Measurements from ENCODE around the gene GJA4. TPM values are rescaled to one million over a fixed set of nuclear protein-coding genes. Genes with fewer than 3 reads are reported as not detected.

Gene GJA4
- total and polyA plus RNA-seq, 4 donors = 6.4 to 28.9 (median 19.3) TPM

DNA sequence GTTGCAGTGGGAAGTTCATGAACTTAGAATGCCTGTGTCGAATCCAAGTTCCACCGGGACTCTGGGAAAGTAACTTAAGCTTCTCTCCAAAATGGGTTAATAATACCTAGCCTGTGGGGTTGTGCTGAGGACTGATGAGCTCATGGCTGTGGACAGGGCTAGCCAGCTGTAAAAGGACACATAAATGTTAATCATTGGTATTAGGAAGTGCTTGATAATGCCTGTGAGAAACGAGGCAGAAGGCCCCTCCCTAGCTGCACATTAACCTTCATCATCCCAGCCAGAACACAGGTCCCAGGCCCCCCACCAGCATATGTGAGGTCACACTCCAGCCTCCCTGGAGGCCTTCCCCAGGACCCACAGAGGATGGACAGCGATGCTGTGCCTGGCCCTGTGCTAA is 34.0 kb upstream of the GJA4 start:
- no peaks in the 10 kb centered on the region for H3K27me3 ChIP-seq (ENCODE audit: control insufficient read depth in 3 of 3, insufficient read depth in 3 of 3, low read length in 2 of 3)
- TF ChIP-seq, protein P1, sequence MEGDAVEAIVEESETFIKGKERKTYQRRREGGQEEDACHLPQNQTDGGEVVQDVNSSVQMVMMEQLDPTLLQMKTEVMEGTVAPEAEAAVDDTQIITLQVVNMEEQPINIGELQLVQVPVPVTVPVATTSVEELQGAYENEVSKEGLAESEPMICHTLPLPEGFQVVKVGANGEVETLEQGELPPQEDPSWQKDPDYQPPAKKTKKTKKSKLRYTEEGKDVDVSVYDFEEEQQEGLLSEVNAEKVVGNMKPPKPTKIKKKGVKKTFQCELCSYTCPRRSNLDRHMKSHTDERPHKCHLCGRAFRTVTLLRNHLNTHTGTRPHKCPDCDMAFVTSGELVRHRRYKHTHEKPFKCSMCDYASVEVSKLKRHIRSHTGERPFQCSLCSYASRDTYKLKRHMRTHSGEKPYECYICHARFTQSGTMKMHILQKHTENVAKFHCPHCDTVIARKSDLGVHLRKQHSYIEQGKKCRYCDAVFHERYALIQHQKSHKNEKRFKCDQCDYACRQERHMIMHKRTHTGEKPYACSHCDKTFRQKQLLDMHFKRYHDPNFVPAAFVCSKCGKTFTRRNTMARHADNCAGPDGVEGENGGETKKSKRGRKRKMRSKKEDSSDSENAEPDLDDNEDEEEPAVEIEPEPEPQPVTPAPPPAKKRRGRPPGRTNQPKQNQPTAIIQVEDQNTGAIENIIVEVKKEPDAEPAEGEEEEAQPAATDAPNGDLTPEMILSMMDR (IDR thresholded peaks at IDR 0.05; ENCODE audit: control extremely low read depth, extremely low read depth) = no peak
- H3K36me3 ChIP-seq (ENCODE audit: control insufficient read depth in 4 of 4, insufficient read depth in 4 of 4, low read length in 4 of 4) = no peaks in the 10 kb centered on the region
- no peak overlapping the region for H3K4me3 ChIP-seq
- DNase-seq = no peak
- no peaks in the 10 kb centered on the region for H3K4me1 ChIP-seq (ENCODE audit: control insufficient read depth in 5 of 5, insufficient read depth in 5 of 5, low read length in 5 of 5)
- no peak overlapping the region for H3K27ac ChIP-seq (ENCODE audit: low read depth in 1 of 2, low read length in 1 of 2)
- 75 to 82% methylated on average over 4 of the region's 4 CpGs for WGBS, 2 donors
- H3K9ac ChIP-seq (ENCODE audit: insufficient read depth in 1 of 2, low read length in 2 of 2) = no peak overlapping the region
- ATAC-seq (ENCODE audit: insufficient read depth, low FRiP score) = no peak
- peaks cover 0 to 6% (median 0%) of the 10 kb centered on the region in 4 donors for H3K9me3 ChIP-seq (ENCODE audit: control insufficient read depth in 4 of 4, insufficient read depth in 3 of 4, low read length in 3 of 4)

DNA sequence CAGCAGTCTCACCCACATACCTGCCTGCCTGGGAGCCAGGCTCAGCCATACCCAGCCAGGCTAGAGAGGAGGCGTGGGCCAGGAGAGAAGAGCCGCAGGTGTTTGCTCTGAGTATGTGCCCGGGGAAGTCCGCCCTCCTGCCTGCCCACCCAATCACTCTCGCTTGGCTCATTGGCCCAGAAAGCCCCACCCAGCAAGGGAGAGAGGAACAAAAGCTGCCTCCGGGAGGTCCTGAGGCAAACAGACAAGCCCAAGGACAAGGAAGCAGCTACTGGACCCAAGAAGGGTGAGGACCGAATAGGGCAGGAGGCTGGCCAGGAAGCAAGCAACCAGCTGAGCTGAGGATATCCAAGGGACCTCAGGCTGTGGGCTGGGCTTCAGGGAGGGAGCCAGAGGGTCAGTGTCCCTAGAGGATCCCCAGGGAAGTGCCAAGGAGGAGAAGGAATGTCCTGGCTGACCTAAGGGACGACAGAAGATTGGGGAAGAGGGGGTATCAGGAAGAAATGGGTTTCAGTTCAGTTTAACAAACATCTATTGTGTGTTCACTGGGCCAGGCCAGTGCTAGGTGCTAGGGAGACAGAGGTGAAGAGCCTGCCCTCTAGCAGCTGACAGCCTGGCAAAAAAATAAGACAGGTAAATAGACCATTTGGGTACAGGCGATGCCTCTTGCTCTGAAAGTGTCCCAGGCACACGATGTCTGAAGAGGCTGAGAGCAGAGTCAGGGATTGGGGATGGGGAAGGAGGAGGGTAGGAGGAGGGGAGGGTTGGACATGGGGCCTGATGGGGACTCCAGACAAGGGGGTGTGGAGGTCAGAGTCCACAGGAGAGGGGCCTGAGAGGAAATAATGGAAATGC is 33.1 kb upstream of the GJA4 start, which contains the start of gene GJB4:
GJB4 (plus strand) TSS at position 238 of the 855 bp plus-strand sequence. CDS start 1,515 bp downstream, outside the sequence.
- H3K4me3 ChIP-seq = no peak within 1 kb of the TSS
- H3K9me3 ChIP-seq (ENCODE audit: control insufficient read depth in 4 of 4, insufficient read depth in 3 of 4, low read length in 3 of 4) = peaks cover 0 to 9% (median 0%) of the 10 kb centered on the region in 4 donors
- no peak within 1 kb of the TSS for H3K27ac ChIP-seq (ENCODE audit: low read depth in 1 of 2, low read length in 1 of 2)
- H3K4me1 ChIP-seq (ENCODE audit: control insufficient read depth in 5 of 5, insufficient read depth in 5 of 5, low read length in 5 of 5) = no peaks in the 10 kb centered on the region
- no peaks in the 10 kb centered on the region for H3K36me3 ChIP-seq (ENCODE audit: control insufficient read depth in 4 of 4, insufficient read depth in 4 of 4, low read length in 4 of 4)
- no peak within 1 kb of the TSS for H3K9ac ChIP-seq (ENCODE audit: insufficient read depth in 1 of 2, low read length in 2 of 2)
- 61 to 75% methylated on average over 10 of the region's 10 CpGs for WGBS, 2 donors
- TF ChIP-seq, protein P1 (IDR thresholded peaks at IDR 0.05; ENCODE audit: control extremely low read depth, extremely low read depth) = no peak
- DNase-seq (no peak), ATAC-seq (ENCODE audit: insufficient read depth, low FRiP score) (no peak)
- H3K27me3 ChIP-seq (ENCODE audit: control insufficient read depth in 3 of 3, insufficient read depth in 3 of 3, low read length in 2 of 3) = no peaks in the 10 kb centered on the region

DNA sequence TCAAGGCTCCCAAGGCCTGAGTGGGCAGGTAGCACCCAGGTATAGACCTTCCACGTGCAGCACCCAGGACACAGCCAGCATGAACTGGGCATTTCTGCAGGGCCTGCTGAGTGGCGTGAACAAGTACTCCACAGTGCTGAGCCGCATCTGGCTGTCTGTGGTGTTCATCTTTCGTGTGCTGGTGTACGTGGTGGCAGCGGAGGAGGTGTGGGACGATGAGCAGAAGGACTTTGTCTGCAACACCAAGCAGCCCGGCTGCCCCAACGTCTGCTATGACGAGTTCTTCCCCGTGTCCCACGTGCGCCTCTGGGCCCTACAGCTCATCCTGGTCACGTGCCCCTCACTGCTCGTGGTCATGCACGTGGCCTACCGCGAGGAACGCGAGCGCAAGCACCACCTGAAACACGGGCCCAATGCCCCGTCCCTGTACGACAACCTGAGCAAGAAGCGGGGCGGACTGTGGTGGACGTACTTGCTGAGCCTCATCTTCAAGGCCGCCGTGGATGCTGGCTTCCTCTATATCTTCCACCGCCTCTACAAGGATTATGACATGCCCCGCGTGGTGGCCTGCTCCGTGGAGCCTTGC is 31.5 kb upstream of the GJA4 start:
- Histone ChIP-seq H3K9me3 (ENCODE audit: control insufficient read depth in 4 of 4, insufficient read depth in 3 of 4, low read length in 3 of 4) (peaks cover 0 to 10% (median 0%) of the 10 kb centered on the region in 4 donors), H3K27ac (ENCODE audit: low read depth in 1 of 2, low read length in 1 of 2) (no peak overlapping the region), H3K9ac (ENCODE audit: insufficient read depth in 1 of 2, low read length in 2 of 2) (no peak overlapping the region), H3K4me3 (no peak overlapping the region), H3K4me1 (ENCODE audit: control insufficient read depth in 5 of 5, insufficient read depth in 5 of 5, low read length in 5 of 5) (no peaks in the 10 kb centered on the region), H3K36me3 (ENCODE audit: control insufficient read depth in 4 of 4, insufficient read depth in 4 of 4, low read length in 4 of 4) (no peaks in the 10 kb centered on the region), H3K27me3 (ENCODE audit: control insufficient read depth in 3 of 3, insufficient read depth in 3 of 3, low read length in 2 of 3) (no peaks in the 10 kb centered on the region)
- ATAC-seq (ENCODE audit: insufficient read depth, low FRiP score) = no peak
- no peak for DNase-seq
- TF ChIP-seq, protein P1 (IDR thresholded peaks at IDR 0.05; ENCODE audit: control extremely low read depth, extremely low read depth) = no peak
- WGBS, 2 donors = 94 to 95% methylated on average over 33 of the region's 33 CpGs
